Measurements from ENCODE around the gene RPL41.
"Not testable (repeated sequence)": the region's sequence is repeated elsewhere in the genome, so short reads cannot be mapped to it uniquely, and the experiment has no call there.

The RPL41 gene

GRCh38 chr12:56116267-56117081, at the start of gene RPL41:
Gene RPL41, plus strand, starts transcription at chr12:56116633.
- DNase-seq = peak; percentile 57

GRCh38 chr12:56071648-56072047, 44.8 kb upstream of the RPL41 start:
- DNase-seq = no peak

- DNase-seq = no peak
Observed at GRCh38 chr12:56074396-56074795, 42.0 kb upstream of the RPL41 start.

GRCh38 chr12:56077966-56078365, 38.5 kb upstream of the RPL41 start:
- DNase-seq = not testable (repeated sequence)

- no peak for DNase-seq
Observed at GRCh38 chr12:56078427-56078826, 38.0 kb upstream of the RPL41 start.

GRCh38 chr12:56078931-56079722, 37.3 kb upstream of the RPL41 start:
- no peak for DNase-seq

- DNase-seq = peak; percentile 2
Observed at GRCh38 chr12:56079723-56080555, 36.5 kb upstream of the RPL41 start, which contains the start of gene ERBB3. Gene ERBB3, plus strand, starts transcription at chr12:56080165. Its CDS starts 136 bp downstream, at chr12:56080301.

- no peak for DNase-seq
Observed at GRCh38 chr12:56080556-56081138, 35.8 kb upstream of the RPL41 start.

- no peak for DNase-seq
Observed at GRCh38 chr12:56081393-56082347, 34.8 kb upstream of the RPL41 start.

- no peak for DNase-seq
Observed at GRCh38 chr12:56082382-56082781, 34.1 kb upstream of the RPL41 start.

GRCh38 chr12:56082967-56083366, 33.5 kb upstream of the RPL41 start:
- DNase-seq = no peak

- no peak for DNase-seq
Observed at GRCh38 chr12:56084958-56085543, 31.4 kb upstream of the RPL41 start.

GRCh38 chr12:56086096-56086495, 30.3 kb upstream of the RPL41 start:
- DNase-seq = no peak

GRCh38 chr12:56086608-56087007, 29.8 kb upstream of the RPL41 start:
- DNase-seq = no peak

GRCh38 chr12:56087220-56087619, 29.2 kb upstream of the RPL41 start:
- DNase-seq = no peak

- DNase-seq = no peak
Observed at GRCh38 chr12:56097738-56098137, 18.7 kb upstream of the RPL41 start.

GRCh38 chr12:56098592-56098991, 17.8 kb upstream of the RPL41 start:
- DNase-seq = no peak

- no peak for DNase-seq
Observed at GRCh38 chr12:56099787-56100186, 16.6 kb upstream of the RPL41 start.

GRCh38 chr12:56101045-56101444, 15.4 kb upstream of the RPL41 start:
- DNase-seq = no peak

GRCh38 chr12:56102683-56103065, 13.8 kb upstream of the RPL41 start:
- DNase-seq = no peak

- DNase-seq = no peak
Observed at GRCh38 chr12:56103066-56103711, 13.2 kb upstream of the RPL41 start.

All from GOT3 (cell line).